GM06990 (cell line): ENCODE data around the gene RNU7-1.

ENCODE experiments used
- DNase-seq: peaks from one replicate; pipeline ENCODE4 v3.0.0-alpha.2; 2011; ENCODE audit not compliant: insufficient read length; ENCODE audit errors: extremely low read depth
- H3K27me3 ChIP-seq: replicated peaks from 2 replicates; pipeline ENCODE4 v1.6.0; 2011; ENCODE audit warnings: low read length; ENCODE audit not compliant: control insufficient read depth, insufficient read depth
- H3K36me3 ChIP-seq: 2 replicates; pipeline ENCODE4 v1.5.1; 2011; ENCODE audit warnings: low read length; ENCODE audit not compliant: control insufficient read depth, insufficient read depth
- H3K4me3 ChIP-seq: replicated peaks from 2 replicates; pipeline ENCODE4 v1.5.1; 2011; ENCODE audit warnings: low read depth, mild to moderate bottlenecking, control low read depth, low read length
- CTCF ChIP-seq: IDR thresholded peaks from 2 replicates; pipeline ENCODE4 v1.5.1; 2011; ENCODE audit warnings: low read length, control low read depth, mild to moderate bottlenecking, inconsistent platforms; ENCODE audit not compliant: insufficient read depth, poor library complexity, severe bottlenecking

The RNU7-1 gene

GRCh38 chr12:6950401-6950801, 6.8 kb downstream of the RNU7-1 start:
- Histone ChIP-seq H3K27me3 (no peaks in the 10 kb centered on the region), H3K4me3 (peak overlapping the region; percentile 86), H3K36me3 (peaks cover 20% of the 10 kb centered on the region)
- no peak for DNase-seq
- peak; percentile 68 for TF ChIP-seq CTCF

- no peak for TF ChIP-seq CTCF
- Histone ChIP-seq H3K36me3 (peaks cover 26% of the 10 kb centered on the region), H3K4me3 (peak within 1 kb of the TSS; percentile 86), H3K27me3 (no peaks in the 10 kb centered on the region)
- DNase-seq = peak; percentile 86
Observed at GRCh38 chr12:6950811-6951540, 7.4 kb downstream of the RNU7-1 start, which contains the start of gene PTPN6. Gene PTPN6 (plus strand): TSS chr12:6951356. CDS start chr12:6951513, 157 bp downstream.

GRCh38 chr12:6951551-6952120, 8.0 kb downstream of the RNU7-1 start:
- Histone ChIP-seq H3K27me3 (no peaks in the 10 kb centered on the region), H3K36me3 (peaks cover 32% of the 10 kb centered on the region), H3K4me3 (peak overlapping the region; percentile 86)
- DNase-seq = no peak
- no peak for TF ChIP-seq CTCF

- peaks cover 38% of the 10 kb centered on the region for H3K36me3 ChIP-seq
- DNase-seq = no peak
- H3K27me3 ChIP-seq = no peaks in the 10 kb centered on the region
- peak overlapping the region; percentile 86 for H3K4me3 ChIP-seq
- TF ChIP-seq CTCF = no peak
Observed at GRCh38 chr12:6952121-6952862, 8.7 kb downstream of the RNU7-1 start.

- Histone ChIP-seq H3K27me3 (no peaks in the 10 kb centered on the region), H3K36me3 (peaks cover 42% of the 10 kb centered on the region), H3K4me3 (peak overlapping the region; percentile 86)
- no peak for DNase-seq
- no peak for TF ChIP-seq CTCF
Observed at GRCh38 chr12:6952863-6953441, 9.3 kb downstream of the RNU7-1 start.
